ENCODE data around the gene DHX40.
"Not testable (repeated sequence)": the region's sequence is repeated elsewhere in the genome, so short reads cannot be mapped to it uniquely, and the experiment has no call there.

DHX40 gene

DNA sequence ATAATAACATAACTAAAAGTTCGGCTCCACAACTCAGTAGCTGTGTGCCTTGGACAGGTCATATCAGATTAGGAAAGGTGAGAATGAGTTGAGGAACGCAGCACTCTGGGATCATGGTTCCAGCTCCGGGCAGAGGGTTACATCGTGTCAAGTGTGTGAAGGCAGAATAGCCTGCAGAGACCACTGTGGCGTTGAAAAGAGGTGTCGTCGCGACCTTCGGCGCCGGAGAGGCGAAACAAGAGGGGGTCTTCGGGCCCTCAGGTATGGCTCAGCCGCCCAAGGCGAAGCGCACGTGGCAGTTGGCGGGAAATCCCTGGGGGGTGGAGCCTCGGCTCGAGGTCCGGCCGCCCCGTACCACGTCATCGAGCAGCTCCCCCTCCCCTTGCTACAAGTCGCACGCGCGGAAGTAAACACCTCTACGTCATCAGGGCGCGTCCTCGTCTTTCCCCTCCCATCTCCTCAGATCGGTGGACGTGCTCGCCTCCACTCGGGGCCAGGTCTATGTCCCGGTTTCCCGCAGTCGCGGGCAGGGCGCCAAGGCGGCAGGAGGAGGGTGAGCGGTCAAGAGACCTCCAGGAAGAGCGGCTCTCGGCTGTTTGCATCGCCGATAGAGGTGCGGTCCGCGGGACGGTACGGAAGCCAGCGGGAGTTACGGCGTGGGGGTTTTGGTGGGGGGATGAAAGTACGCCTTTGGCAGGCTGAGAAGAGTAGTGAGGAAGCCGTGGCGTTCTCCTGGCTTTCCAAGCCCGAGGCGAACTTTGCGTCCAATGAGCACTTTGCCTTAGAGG, at the start of gene DHX40:
TSS of gene DHX40 (plus strand) at position 440 of the 788 bp plus-strand sequence. CDS start at position 502, 62 bp downstream.
- DNase-seq = peak; percentile 89 to 94

DNA sequence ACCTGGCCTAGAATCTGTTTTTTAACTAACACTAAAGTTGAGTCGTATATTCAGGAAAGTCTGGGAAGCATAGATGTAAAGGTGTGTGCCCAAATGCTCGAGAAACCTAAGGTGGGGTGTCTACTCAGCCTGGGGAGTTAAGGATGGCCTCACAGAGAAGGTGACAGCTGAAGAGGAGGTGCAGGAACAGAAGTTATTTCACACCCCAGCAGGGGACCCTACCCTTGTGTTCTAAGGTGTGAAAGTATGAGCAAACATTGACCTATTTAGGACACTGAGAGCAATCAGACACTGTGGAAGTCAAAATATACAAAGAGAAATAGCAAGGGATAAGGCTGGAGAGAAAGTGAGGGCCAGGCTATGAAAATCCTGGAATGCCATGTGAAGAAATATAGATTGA, 49.0 kb upstream of the DHX40 start:
- no peak for DNase-seq

GRCh38 chr17:59519132-59519531, 46.3 kb upstream of the DHX40 start:
- DNase-seq = no peak

DNA sequence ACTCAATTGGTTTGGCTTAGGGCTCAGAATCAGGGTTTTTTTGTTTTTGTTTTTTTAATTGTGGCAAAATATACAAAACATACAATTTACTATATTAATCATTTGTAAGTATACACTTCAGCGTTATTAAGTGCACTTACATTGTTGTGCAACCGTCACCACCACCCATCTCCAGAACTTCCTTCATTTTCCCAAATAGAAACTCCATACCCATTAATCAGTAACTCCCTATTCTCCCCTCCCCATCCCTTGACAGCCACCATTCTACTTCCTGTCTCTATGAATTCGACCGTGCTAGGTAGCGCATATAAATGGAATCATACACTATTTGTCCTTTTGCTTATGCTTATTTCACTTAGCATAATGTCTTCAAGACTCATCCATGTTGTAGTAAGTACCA, 45.2 kb upstream of the DHX40 start:
- DNase-seq = no peak

DNA sequence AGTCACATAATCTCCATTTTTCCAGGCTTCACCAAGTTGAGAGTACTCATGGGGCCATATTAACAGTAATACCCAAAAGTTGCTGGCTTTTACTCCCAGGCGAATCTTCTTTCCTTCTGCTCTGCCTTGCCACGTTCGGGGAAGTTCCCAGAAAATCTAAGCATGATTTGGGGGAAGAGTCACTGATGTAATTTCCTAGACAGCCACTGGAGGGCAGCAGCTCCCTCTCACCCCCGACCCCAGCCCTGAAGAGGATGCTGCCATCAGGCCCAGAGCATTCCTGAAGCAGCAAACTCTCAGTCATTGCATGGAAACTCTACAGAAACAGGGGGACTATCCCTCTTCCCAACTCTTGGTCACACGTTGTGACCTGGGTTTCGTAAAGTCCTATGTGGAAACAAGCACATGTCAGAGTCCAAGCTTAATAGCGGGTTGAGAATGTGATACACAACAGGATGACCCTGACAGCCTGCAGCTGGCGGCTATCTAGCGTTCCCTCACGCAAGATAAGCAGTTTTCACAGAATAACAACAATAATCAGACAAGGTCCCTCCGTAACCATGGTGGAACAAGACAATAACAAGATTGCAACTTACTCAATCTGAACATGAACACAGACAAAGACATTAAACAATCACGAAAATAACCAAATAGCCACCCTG, 43.8 kb upstream of the DHX40 start:
- DNase-seq = peak; percentile 51 to 65

DNA sequence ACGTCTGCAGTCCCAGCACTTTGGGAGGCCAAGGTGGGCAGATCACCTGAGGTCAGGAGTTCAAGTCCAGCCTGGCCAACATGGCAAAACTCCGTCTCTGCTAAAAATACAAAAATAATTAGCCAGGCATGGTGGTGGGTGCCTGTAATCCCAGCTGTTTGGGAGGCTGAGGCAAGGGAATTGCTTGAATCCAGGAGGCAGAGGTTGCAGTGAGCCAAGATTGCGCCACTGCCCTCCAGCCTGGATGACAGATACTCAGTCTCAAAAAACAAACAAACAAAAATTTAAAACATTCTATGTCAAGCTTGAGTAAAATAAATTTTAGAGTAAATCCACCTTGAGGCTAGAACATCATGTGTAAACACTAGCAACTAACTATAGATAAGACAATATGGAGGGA, 40.5 kb upstream of the DHX40 start:
- DNase-seq = not testable (repeated sequence)

DNA sequence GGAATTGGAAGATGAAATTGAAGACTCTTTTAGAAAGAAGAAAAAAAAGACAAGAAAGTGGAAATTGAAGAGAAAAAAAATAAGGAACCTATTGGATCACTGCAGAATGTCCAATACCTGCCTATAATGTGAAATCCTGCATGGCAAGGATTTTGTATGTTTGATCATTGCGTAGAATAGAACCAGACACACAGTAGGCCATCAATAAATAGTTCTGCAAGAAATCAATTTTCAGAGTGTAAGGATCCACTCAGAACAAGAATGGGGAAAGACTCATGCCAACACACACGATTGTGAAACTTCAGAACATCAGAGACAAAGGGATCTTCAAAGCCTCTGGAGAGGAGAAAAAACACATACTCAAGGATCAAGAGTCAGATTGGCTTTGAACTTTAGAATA, 39.7 kb upstream of the DHX40 start:
- no peak for DNase-seq

- no peak for DNase-seq
Observed at GRCh38 chr17:59526451-59526850, 39.0 kb upstream of the DHX40 start.

DNA sequence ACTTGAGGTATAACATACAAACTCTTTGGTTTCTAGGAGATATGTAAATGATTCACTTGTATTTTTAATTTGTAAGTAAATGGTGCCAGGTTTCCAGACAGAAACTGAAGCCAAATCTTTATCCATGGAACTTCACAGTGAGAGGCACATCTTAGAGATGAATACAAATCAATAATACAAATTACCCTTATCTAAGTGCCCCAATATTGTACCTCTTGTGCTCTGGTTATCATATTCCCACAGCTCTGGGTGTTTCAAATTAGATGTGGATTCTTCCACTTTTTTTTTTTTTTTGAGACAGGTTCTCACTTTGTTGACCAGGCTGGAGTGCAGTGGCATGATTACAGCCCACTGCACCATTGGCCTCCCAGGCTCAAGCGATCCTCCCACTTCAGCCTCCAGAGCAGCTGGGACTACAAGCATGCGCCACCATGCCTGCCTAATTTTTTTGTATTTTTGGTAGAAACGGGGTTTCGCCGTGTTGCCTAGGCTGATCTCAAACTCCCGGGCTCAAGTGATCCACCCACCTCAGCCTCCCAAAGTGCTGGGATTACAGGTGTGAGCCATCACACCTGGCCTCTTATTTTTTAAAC, 38.0 kb upstream of the DHX40 start:
- no peak for DNase-seq

DNA sequence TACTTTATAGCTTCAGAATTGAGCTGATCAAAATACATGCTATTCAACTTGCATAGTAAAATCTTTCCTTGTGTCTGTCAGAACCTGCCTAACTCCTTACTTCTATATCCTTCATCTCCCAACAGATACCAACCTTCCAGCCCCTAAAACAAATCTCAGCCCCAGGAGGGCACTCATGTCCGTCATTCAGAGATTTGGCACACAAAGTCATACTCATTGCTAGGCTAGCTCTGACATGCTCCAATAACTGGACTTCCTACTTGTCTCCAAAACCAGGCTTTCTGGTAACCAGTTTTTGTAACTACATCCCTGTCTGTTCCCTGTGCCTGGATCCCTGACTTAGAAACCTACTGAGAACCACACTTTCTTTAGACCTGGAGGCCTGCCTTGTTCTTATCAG, 37.5 kb upstream of the DHX40 start:
- no peak for DNase-seq

GRCh38 chr17:59530531-59530930, 34.9 kb upstream of the DHX40 start:
- DNase-seq = no peak

GRCh38 chr17:59533694-59534093, 31.7 kb upstream of the DHX40 start:
- DNase-seq = no peak

- peak in 1 of 2 experiments; percentile 55 for DNase-seq
Observed at GRCh38 chr17:59534583-59534982, 30.8 kb upstream of the DHX40 start.

DNA sequence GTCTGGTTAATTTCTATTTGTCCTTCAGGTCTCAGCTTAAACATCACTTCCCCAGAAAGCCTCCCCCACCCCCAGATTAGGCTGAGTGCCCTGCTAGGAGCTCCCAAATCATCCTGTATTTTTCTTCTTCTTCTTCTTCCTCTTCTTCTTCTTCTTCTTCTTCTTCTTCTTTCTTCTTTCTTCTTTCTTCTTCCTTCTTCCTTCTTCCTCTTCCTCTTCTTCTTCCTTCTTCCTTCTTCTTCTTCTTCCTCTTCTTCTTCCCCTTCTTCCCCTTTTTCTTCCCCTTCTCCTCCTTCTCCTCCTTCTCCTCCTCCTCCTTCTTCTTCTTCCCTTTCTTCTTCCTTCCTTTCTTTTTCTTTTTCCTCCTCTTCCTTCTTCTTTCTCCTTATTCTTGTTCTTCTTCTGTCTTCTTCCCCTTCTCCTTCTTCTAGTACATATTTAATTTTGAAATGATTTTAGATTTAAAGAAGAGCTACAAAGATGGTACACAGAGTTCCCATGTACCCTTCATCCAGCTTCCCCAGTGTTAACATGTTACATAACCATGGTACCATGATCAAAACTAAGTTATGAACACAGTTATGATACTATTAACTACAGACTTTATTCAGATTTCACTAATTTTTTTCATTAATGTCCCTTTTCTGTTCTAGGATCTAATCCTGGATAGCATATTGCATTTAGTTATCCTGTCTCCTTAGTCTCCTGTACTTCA, 27.1 kb upstream of the DHX40 start:
- DNase-seq = no peak

GRCh38 chr17:59542960-59543635, 22.3 kb upstream of the DHX40 start:
- no peak for DNase-seq

DNA sequence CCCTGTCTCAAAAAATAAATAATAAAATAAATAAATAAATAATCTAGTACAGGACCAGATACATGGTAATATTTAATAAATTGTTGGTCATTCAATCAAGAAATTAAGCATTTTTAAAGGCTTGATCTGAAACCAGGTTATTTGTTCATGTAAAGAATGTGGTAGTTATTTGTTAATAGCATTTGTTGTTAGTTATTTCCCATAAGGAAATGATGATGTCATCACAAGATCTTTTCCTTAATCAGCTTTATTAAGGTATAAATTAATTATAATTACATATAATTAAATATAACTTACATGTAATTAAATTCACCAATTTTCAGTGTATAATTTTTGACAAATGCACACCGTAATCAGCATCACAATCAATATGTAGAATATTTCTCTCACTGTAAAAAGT, 19.5 kb upstream of the DHX40 start:
- DNase-seq = no peak

DNA sequence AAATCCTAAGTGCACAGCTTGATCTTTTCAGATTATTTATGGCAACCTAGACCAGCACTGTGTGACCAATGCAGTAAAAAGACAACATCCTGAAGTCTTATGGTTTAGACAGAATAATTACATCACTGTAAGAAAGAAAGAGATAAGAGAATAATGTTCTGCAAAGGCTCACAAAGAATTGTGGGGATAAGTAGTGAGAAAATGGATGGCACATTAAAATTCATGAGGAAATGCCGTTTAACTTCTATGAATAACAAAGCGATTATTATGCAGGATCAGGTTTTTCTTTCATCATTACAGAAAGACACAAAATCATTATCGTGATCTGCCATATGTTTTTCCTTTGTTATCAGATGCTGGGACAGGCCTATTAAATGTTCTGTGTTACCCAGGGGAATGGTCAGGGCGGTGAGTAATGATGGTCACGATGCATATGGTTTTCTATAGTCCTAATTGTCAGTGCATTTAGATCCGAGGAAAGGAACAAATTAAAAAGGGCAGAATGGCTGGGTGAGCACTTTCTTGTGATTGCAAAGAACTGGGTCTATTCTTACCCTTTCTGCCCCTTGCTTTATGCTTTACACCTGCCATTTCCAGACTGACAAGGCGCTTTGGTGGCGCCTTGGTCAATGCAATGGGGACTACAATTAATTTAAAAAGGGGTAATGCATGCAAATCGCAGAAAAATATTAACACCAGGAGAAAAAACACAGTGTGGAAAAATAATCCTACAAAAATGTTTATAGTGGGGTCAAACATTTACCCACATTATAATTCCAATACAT, 18.1 kb upstream of the DHX40 start:
- peak; percentile 27 to 75 for DNase-seq

GRCh38 chr17:59548985-59549384, 16.4 kb upstream of the DHX40 start:
- DNase-seq = not testable (repeated sequence)

- DNase-seq = no peak
Observed at GRCh38 chr17:59550703-59551102, 14.7 kb upstream of the DHX40 start.

GRCh38 chr17:59558039-59558438, 7.4 kb upstream of the DHX40 start:
- no peak for DNase-seq

DNA sequence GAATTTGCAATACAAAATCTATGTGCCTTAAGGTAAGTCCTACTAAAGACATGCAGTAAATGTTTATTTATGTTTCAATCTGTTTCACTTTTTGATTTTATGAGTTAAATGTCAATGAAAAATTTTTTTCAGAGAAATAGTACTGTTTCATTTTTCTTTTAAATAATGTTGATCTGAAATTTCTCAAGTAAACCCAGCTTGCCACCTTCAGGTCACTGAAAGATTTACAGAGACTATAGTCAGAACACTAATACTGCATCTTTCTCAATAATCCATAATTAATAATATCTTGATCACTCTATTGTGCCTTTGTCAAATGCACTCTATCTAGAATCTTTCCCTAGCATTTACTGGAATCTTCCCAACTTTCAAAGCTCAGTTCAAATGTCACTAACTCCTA, 6.5 kb upstream of the DHX40 start:
- DNase-seq = no peak

DNA sequence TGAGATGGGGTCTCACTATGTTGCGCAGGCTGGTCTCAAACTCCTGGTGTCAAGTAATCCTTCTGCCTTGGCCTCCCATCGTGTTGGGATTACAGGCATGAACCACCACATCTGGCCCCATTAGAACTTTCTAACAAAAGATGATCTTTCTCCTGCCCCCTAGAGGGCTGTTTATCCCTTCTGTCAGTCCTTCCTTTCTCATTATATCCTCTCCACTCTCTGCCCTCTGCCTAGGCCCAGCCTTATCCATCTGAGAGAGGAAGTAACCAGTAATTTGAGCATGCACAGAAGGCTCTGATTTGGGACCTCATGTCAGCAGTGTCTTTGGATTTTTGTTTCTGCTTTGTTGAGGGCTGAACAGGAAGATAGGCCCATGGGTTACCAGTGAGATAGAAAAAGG, 4.4 kb upstream of the DHX40 start:
- DNase-seq = peak; percentile 23 to 74
